GM12864 (cell line): ENCODE results near the gene NBPF6.
"Not testable (repeated sequence)": the region's sequence is repeated elsewhere in the genome, so short reads cannot be mapped to it uniquely, and the experiment has no call there.

Experiments used
- DNase-seq: peaks from one replicate; pipeline ENCODE4 v3.0.0-alpha.2; 2011; ENCODE audit warnings: low read depth
- H3K4me3 ChIP-seq: 2 replicates; pipeline ENCODE4 v1.5.1; 2011; ENCODE audit warnings: mild to moderate bottlenecking, low read depth, low read length, control low read depth

NBPF6 gene, protein sequence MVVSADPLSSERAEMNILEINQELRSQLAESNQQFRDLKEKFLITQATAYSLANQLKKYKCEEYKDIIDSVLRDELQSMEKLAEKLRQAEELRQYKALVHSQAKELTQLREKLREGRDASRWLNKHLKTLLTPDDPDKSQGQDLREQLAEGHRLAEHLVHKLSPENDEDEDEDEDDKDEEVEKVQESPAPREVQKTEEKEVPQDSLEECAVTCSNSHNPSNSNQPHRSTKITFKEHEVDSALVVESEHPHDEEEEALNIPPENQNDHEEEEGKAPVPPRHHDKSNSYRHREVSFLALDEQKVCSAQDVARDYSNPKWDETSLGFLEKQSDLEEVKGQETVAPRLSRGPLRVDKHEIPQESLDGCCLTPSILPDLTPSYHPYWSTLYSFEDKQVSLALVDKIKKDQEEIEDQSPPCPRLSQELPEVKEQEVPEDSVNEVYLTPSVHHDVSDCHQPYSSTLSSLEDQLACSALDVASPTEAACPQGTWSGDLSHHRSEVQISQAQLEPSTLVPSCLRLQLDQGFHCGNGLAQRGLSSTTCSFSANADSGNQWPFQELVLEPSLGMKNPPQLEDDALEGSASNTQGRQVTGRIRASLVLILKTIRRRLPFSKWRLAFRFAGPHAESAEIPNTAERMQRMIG

DNA sequence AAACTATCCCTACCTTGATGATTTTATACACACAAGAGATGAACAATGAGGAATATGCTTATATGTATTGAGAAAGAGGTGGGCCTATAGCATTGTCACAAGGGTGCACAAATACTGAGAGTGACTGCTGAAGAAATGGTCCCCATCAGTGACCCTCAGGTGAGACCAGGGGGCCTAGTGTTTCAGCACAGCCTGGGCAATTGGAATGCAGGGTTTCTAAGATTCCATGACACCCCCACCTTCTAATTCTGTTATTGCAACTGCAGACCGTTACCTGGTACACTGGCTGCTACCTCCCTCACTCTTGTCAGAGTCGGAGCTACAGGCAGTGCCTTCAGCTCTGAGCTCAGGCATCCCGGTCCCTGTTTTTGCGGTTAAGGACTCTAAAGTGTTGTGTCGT, at the start of gene NBPF6:
Gene NBPF6, plus strand, starts transcription at position 301 of the 400 bp plus-strand sequence. CDS start 259 bp downstream, outside the sequence.
- DNase-seq, H3K4me3 ChIP-seq: not testable (repeated sequence)

DNA sequence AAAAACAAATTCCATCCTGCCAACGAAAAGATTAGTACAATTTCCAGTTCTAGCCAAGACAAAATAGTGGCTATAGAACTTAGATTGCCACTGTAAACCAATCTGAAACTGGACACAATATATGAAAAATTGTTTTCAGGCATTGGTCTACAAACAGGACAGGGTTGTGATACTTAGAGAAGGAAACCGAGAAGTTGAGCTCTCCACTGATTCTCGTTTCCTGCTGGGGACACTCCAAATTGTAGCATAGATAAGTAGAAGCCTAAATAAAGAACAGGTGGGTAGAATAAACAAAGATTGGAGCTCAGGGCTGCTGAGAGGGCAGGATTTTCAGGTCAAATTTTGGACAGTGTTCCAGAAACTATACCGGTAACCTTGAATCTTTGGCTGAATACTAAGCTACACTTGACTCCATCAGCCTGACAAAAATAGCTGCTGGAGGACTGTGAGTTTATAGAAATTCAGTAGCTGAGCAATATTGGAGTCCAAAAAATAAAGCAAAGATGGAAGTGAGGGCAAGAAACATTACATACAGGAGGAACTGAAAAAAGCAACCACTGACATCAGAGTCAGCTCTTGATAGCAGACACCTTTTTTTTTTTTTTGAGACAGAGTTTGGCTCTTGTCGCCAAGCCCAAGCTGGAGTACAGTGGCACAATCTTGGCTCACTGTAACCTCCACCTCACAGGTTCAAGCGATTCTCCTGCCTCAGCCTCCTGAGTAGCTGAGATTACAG, 38.9 kb upstream of the NBPF6 start:
- not testable (repeated sequence) for H3K4me3 ChIP-seq, DNase-seq

DNA sequence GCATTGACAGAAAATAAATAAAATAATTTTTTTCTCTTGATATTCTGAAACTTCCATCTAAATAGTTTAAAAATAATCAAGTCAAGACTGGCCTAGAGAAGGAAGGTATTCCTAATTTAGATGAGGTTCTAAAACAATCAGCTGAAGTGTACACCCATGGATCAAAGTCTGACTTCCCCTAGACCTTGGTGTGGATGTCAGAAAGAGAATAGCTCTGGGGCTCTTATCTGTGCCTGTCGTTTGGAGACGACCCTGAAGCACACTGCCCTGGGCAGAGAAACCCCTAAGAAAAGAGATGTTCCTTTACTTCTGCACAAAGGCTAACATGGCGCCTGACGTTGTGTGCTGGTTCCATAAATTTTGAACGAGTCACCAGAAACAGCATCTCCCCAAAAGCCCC, 30.0 kb upstream of the NBPF6 start:
- H3K4me3 ChIP-seq, DNase-seq: not testable (repeated sequence)

DNA sequence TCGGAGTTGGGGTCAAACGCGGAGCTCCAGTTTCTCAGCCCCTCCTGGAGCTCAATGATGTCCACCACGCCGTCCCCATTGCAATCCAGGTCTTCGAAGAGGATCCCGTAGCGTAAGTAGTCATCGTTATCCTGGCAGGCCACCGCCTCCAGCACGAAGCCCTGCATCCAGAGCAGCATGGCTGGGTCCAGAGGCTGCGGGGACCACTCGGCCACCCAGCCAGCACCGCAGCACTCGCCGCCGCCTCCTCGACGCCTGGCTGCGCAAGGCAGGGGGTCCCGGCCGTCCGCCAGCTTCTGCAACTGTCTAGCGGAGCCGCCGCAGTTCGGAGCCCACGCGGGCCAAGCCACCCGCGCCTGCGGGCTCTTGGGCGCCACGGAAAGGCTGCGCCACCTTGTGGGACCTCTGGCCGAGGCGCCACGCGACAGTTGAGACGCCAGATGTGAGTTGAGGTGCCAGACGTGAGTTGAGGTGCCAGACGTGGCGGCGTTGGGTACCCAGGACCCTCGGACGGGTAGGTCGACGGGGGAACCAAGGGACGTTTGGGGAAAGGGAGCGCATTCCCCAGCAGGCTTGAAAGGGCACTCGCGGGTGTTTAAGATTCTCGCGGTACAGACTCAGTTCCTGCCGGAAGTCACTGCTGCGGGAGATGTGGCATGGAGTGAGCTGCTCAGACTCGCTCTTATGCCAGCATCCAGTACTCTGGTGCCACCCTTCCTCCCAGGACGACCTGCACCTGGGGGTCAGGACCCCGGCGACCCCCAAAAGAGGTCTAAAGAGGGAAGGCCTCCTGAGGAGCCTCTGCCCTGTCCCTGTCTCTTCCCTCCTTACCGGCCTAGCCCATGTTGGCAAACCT, 28.9 kb upstream of the NBPF6 start:
- not testable (repeated sequence) for DNase-seq, H3K4me3 ChIP-seq

DNA sequence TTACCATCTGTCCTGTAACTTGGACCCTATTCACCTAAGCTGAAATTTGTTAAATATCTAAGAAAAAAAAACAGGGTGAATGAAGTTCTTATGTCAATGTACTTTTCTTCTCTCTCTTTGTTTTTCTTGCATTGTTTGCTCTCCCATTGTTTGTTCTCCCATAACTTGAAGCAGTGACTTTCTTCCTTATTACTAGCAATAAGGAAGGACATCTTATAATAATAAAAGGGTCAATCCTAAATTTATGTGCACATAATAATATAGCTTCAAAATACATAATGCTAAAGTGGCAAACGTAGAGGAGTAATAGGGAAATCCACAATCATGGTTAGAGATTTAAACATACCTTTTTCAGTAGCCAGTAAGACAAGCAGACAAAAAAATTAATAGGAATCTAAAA, 23.3 kb upstream of the NBPF6 start:
- DNase-seq, H3K4me3 ChIP-seq: not testable (repeated sequence)

DNA sequence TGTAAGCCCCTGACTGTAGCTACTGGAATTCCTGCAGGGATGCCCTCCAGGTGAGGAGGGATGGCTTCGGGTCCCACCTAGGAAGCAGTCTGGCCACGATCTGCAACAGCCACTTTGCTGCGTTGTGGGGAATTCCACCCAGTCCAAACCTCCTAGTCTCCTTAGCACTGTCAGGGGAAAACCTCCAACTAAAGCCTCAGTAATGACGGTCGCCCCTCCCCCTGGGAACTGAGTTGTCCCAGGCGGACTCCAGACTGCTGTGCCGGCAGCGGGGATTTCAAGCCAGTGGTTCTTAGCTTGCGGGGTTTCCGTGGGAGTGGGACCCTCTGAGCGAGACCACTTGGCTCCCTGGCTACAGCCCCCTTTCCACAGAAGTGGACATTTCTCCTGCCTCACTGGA, 18.1 kb upstream of the NBPF6 start:
- H3K4me3 ChIP-seq, DNase-seq: not testable (repeated sequence)

DNA sequence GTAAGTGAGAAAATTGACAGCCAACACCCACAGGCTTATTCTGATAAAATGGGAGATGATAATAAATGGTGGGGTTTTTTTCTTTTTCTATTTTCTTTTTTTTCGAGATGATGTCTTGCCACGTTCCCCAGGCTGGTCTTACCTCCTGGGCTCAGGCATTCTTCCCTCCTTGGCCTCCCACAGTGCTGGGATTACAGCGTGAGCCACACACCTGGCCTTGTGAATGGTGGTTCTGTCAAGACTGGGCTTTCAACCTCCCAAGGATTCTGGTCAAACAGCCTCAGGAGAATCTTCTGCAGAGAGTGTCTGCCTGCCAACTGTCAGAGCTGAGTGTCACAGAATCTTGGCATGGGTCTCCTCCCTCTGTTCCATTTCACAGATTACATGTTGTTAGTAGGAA, 16.7 kb upstream of the NBPF6 start:
- H3K4me3 ChIP-seq, DNase-seq: not testable (repeated sequence)

DNA sequence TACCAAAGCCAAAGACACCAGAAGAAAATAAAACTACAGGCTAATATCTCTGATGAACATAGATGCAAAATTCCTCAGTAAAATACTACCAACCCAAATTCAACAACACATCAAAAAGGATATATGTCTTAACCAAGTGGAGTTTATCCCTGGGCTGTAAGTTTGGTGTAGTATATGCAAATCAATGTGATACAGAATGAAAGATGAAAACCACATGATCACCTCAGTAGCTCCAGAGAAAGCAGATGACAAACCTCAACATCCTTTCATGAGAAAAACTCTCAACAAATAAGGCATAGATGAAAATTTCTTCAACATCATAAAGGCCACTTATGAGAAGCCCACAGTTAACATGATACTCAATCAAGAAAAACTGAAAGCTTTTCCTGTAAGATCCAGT, 11.6 kb upstream of the NBPF6 start:
- DNase-seq, H3K4me3 ChIP-seq: not testable (repeated sequence)

DNA sequence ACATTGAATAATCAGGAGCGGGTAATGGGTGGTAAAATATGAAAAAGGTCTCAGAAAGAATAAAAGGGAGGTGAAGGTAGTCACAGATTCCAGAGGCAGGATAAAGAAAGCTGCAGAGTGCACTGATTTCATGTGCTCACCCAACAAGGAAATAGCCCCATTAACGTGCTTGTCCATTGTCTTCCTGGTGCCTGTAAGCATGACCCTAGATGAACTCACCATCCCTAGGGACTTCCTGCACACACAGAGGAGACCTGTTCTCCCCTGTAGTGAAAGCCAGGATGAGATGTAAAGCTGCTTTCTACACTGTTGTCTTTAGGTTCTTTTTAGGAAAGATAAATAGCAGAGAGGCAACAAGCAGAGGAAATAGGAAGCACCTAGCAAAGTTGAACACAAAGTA, 4.4 kb downstream of the NBPF6 start:
- not testable (repeated sequence) for DNase-seq, H3K4me3 ChIP-seq

DNA sequence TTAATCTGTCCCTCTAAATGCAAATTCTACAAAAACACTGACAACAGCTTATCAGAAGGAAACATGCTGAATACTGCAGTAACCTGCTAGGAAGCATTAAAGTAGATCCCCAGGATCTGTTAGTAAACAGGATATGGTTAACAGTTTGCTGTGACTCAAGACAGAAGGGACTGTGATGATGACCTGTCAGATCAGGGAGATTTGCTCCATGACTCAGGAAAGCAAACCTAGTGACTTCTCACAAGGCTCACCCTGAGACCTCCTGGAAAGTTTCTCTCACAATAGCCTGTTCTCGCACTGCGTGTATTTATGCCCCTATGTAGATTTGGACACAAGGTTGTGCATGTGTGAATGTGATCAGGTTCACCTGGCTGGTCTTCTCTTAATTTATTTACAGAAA, 8.5 kb downstream of the NBPF6 start:
- H3K4me3 ChIP-seq, DNase-seq: not testable (repeated sequence)

DNA sequence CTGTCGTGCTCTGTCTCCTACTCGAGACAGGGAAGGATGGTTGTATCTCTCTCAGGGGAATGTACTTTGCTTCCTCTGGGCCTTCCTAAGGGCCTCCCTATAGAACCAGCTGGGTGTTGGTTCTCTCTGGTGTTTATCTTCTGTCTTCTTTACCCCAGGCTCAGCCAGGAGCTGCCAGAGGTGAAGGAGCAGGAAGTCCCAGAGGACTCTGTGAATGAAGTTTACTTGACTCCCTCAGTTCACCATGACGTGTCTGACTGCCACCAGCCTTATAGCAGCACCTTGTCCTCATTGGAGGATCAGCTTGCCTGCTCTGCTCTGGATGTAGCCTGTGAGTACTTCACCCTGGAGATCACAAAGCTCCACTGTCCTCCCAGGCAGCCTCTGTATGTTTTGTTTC, 11.6 kb downstream of the NBPF6 start:
- DNase-seq, H3K4me3 ChIP-seq: not testable (repeated sequence)

DNA sequence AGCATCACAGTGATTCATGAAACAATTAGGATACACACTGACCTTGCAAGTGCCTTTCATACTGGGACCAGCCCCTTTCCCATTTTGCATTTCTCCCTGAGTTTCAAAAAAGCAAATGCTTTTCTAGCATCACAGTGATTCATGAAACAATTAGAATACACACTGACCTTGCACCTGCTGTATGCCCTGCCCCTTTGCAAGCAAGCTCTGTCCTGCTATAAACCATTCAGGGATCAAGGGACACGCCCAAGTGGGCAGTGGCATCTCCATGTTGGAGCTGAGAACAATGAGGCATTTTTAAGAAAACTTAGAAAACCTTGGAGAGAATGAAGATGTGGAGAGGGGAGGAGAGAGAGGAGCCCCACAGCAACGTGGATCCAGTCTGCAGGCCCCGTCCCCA, 13.8 kb downstream of the NBPF6 start:
- H3K4me3 ChIP-seq, DNase-seq: not testable (repeated sequence)

DNA sequence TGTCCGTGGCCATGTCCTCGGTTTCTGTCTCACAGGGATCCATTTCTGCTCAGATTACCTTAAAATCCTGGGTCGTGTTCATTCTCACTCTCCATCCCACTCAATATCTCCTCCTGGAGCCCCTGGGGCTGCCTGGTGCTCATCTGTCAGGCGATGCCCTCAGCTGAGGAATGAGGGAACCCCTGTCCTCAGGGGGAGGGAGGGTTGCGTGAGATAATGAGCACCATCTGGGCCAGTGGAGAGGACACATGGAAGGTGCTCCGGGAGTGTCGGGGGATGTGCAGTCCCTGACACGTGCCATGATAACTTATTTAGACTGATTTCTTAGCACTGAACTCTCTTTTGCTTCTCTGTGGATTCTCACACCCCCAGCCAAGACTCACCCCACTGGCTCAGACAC, 16.0 kb downstream of the NBPF6 start:
- not testable (repeated sequence) for H3K4me3 ChIP-seq, DNase-seq

DNA sequence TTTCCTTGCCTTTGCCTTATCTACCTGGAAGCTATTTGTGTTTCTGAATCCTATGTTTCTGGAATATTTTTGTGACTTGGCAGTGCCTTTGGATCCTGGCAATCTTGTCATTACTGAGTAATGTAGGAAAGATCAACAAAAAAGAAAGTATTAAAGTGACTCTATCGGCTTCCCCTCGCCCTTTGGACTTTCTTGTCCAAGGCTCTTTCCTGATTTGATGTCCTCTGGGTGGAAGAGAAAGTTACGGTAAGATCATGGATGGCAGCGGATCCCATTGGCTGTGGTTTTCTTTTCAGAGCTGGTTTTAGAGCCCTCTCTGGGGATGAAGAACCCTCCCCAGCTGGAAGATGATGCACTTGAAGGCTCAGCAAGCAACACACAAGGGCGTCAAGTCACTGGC, 17.0 kb downstream of the NBPF6 start:
- not testable (repeated sequence) for DNase-seq, H3K4me3 ChIP-seq

DNA sequence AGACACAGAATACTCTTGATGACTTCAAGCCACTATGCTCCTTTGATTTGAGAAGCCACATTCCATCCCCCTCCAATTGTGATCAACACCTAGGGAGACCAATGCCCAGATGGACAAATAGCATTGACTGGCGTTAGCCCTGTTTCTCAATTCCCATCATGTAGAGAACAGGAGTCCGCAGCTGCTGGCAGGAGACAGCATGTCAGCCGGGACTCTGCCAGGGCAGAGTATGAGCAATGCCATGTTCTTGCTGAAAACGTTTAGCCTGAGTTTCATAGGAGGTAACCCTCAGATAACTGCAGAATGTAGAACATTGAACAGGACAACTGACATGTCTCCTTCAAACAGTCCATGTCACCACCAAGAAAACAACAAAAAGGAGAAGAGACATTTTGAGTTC, 20.6 kb downstream of the NBPF6 start:
- not testable (repeated sequence) for DNase-seq, H3K4me3 ChIP-seq

DNA sequence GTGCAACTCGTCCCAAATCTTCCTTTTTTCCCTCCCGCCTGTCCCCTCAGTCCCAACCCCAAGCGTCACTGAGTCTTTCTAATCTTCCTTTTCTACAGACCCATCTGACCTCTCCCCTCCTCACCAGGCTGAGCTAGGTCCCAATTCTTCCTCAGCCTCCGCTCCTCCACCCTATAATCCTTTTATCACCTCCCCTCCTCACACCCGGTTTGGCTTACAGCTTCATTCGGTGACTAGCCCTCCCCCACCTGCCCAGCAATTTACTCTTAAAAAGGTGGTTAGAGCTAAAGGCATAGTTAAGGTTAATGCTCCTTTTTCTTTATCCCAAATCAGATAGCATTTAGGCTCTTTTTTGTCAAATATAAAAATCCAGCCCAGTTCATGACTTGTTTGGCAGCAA, 24.4 kb downstream of the NBPF6 start:
- DNase-seq, H3K4me3 ChIP-seq: not testable (repeated sequence)
